Ectodermal cell (in vitro differentiated cells): ENCODE results near the gene NECTIN2.
"Not testable (repeated sequence)": the region's sequence is repeated elsewhere in the genome, so short reads cannot be mapped to it uniquely, and the experiment has no call there.

Experiments
- H3K27ac ChIP-seq: 2 replicates; pipeline ENCODE4 v1.7.0; 2013; ENCODE audit warnings: mild to moderate bottlenecking, low read depth, low read length; ENCODE audit not compliant: insufficient read depth, poor library complexity, severe bottlenecking
- H3K27me3 ChIP-seq: 2 replicates; pipeline ENCODE4 v1.7.0; 2013; ENCODE audit warnings: mild to moderate bottlenecking, low read length; ENCODE audit not compliant: insufficient read depth, control insufficient read depth, poor library complexity, severe bottlenecking
- H3K36me3 ChIP-seq: one replicate; pipeline ENCODE4 v1.7.0; 2013; ENCODE audit warnings: low read length; ENCODE audit not compliant: control insufficient read depth, insufficient read depth
- H3K4me1 ChIP-seq: one replicate; pipeline ENCODE4 v1.7.0; 2013; ENCODE audit warnings: low read length; ENCODE audit not compliant: control insufficient read depth, insufficient read depth
- H3K4me3 ChIP-seq: 2 replicates; pipeline ENCODE4 v1.7.0; 2013; ENCODE audit warnings: low read depth, low read length, control low read depth; ENCODE audit not compliant: insufficient read depth
- H3K9me3 ChIP-seq: 2 replicates; pipeline ENCODE4 v1.7.0; 2013; ENCODE audit warnings: mild to moderate bottlenecking, low read length, moderate library complexity; ENCODE audit not compliant: control insufficient read depth
- WGBS, 2 experiments: methylation state at CpG; one replicate each; pipeline ENCODE4 v1.1.7; 2013; ENCODE audit warnings: missing lambda C conversion rate in 2 of 2; 5-methylcytosine and 5-hydroxymethylcytosine counted together

NECTIN2 gene

DNA sequence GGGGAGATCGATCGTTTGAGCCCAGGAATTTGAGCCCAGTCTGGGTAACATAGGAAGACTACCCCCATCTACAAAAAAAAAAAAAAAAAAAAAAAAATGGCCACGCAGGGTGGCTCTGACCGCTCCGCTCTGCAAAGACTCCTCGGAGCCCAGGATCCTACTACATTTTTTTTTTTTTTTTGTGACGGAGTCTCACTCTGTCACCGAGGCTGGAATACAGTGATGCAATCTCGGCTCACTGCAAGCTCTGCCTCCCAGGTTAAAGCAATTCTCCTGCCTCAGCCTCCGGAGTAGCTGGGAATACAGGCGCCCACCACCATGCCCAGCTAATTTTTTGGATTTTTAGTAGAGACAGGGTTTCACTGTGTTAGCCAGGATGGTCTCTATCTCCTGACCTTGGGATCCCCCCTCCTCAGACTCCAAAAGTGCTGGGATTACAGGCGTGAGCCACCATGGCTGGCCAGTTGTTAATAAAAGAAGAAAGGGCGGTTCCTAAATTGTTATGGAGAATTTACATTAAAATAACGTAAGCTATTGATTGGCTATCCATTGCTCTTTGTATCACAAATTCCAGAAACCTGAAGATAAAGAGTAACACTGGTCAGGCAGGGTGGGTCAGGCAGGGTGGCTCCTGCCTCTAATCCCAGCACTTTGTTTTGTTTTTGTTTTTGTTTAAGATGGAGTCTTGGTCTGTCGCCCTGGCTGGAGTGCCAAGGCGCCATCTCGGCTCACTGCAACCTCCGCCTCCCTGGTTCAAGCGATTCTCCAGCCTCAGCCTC lies 36.7 kb downstream of the NECTIN2 start:
- peaks cover 23% of the 10 kb centered on the region for H3K36me3 ChIP-seq
- H3K9me3 ChIP-seq, H3K4me3 ChIP-seq, H3K27ac ChIP-seq, H3K4me1 ChIP-seq, H3K27me3 ChIP-seq: not testable (repeated sequence)
- 89 to 93% methylated on average over 18 to 19 of the region's 19 CpGs for WGBS, 2 experiments

DNA sequence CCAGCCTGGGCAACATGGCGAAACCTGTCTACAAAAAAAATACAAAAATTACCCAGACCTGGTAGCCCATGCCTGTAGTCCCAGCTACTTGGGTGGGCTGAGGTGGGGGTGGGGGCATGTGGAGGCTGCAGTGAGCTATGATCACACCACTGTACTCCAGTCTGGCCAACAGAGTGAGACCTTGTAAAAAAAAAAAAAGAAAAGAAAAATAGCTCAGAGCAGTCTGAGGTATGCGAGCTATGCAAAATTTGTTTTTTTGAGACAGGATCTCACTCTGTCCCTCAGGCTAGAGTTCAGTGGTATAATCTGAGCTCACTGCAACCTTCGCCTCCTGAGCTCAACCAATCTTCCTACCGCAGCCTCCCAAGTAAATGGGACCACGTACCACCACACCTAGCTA lies 37.8 kb downstream of the NECTIN2 start:
- H3K36me3 ChIP-seq, result peaks cover 18% of the 10 kb centered on the region
- no peak overlapping the region for H3K4me3 ChIP-seq
- no peak overlapping the region for H3K27ac ChIP-seq
- no peaks in the 10 kb centered on the region for H3K4me1 ChIP-seq
- no peaks in the 10 kb centered on the region for H3K27me3 ChIP-seq
- 97 to 99% methylated on average over 5 of the region's 5 CpGs for WGBS, 2 experiments
- no peaks in the 10 kb centered on the region for H3K9me3 ChIP-seq

DNA sequence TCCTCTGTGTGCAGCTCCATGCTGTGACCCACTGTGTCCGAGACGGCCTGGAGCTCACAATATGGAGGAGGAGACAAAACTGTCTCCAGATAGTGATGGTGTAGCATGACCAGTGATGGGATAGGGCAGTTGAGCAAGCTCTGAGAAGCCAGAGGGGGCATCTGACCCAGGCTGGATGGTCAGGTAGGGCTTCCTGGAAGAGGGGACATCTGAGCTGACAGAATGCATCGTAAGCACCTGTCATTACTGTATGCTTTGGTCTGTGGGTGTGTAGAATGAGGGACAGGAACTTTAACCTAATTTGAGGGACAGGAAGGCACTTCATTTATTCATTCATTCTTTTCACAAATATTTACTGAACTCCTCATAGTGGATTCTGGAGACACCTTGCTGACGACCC lies 38.5 kb downstream of the NECTIN2 start:
- Histone ChIP-seq H3K27me3 (no peaks in the 10 kb centered on the region), H3K9me3 (no peaks in the 10 kb centered on the region), H3K36me3 (peaks cover 18% of the 10 kb centered on the region), H3K27ac (no peak overlapping the region), H3K4me1 (no peaks in the 10 kb centered on the region), H3K4me3 (no peak overlapping the region)
- 93 to 94% methylated on average over 4 of the region's 4 CpGs for WGBS, 2 experiments

GRCh38 chr19:44886141-44886540 lies 40.0 kb downstream of the NECTIN2 start:
- WGBS, 2 experiments, result 79 to 89% methylated on average over 6 of the region's 6 CpGs
- Histone ChIP-seq H3K27ac (no peak overlapping the region), H3K27me3 (no peaks in the 10 kb centered on the region), H3K4me3 (no peak overlapping the region), H3K9me3 (no peaks in the 10 kb centered on the region), H3K4me1 (no peaks in the 10 kb centered on the region), H3K36me3 (peaks cover 18% of the 10 kb centered on the region)

DNA sequence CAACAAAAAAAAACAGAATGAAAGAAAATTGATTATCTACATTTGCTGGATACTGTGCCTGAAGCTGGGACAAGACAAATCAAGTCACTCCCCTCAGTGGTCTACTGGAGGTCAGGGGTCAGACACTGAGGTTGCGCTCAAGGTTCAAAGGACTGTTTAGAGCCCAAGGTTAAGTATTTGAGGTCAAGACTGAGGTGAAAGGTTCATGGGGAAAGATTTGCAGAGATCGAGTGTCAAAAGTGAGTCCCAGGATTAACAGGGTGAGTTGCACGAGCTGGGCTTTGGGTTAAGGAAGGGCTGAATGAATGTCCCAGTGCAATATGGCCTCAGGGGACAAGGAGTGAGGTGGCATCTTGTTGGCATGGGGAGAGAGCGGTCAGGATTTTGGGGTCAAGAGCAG lies 41.6 kb downstream of the NECTIN2 start:
- H3K27ac ChIP-seq, result no peak overlapping the region
- no peak overlapping the region for H3K4me3 ChIP-seq
- H3K4me1 ChIP-seq, result peaks cover 10% of the 10 kb centered on the region
- H3K9me3 ChIP-seq, result no peaks in the 10 kb centered on the region
- H3K36me3 ChIP-seq, result peaks cover 18% of the 10 kb centered on the region
- no peaks in the 10 kb centered on the region for H3K27me3 ChIP-seq
- 93 to 95% methylated on average over 4 of the region's 4 CpGs for WGBS, 2 experiments

DNA sequence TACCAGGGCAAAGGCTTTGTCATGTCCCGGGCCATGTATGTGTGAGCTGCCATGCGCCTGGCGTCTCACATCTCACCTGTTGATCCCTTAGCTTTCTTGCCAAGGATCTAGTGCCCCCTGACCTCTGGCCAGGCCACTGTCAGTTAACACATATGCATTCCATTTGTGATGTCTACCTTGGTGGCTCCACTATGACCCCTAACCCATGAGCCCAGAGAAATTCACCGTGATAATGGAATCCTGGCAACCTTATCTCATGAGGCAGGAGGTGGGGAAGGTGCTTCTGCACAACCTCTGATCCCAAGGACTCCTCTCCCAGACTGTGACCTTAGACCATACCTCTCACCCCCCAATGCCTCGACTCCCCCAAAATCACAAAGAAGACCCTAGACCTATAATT lies 42.2 kb downstream of the NECTIN2 start:
- Histone ChIP-seq H3K4me1 (peaks cover 13% of the 10 kb centered on the region), H3K36me3 (peaks cover 20% of the 10 kb centered on the region)
- WGBS, 2 experiments, result 93% methylated on average over 4 of the region's 5 CpGs
- H3K27ac ChIP-seq, H3K9me3 ChIP-seq, H3K4me3 ChIP-seq, H3K27me3 ChIP-seq: not testable (repeated sequence)

DNA sequence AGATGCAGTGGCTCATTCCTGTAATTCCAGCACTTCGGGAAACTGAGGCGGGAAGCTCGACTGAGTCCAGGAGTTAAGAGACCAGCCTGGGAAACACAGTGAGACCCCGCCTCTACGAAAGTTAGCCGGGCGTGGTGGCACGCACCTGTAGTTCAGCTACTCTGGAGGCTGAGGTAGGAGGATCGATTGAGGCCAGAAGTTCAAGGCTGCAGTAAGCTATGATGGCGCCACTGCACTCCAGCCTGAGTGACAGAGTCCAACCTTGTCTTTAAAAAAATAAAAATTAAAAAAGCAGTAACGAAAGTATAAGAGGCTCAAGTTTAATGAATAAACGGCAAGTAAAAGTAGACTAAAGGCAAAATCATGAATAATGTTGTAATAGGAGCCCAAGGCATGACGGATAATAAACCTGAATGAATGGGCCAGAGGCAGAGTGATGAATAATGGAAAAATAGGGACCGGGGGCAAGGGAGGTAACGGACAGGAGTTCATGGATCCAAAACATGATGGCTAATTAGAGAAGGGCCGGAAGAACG lies 43.8 kb downstream of the NECTIN2 start:
- no peaks in the 10 kb centered on the region for H3K27me3 ChIP-seq
- peak overlapping the region; percentile 36 for H3K4me3 ChIP-seq
- peaks cover 13% of the 10 kb centered on the region for H3K4me1 ChIP-seq
- 71 to 72% methylated on average over 17 of the region's 17 CpGs for WGBS, 2 experiments
- H3K9me3 ChIP-seq, result no peaks in the 10 kb centered on the region
- H3K36me3 ChIP-seq, result peaks cover 24% of the 10 kb centered on the region
- H3K27ac ChIP-seq, result peak overlapping the region; percentile 84

DNA sequence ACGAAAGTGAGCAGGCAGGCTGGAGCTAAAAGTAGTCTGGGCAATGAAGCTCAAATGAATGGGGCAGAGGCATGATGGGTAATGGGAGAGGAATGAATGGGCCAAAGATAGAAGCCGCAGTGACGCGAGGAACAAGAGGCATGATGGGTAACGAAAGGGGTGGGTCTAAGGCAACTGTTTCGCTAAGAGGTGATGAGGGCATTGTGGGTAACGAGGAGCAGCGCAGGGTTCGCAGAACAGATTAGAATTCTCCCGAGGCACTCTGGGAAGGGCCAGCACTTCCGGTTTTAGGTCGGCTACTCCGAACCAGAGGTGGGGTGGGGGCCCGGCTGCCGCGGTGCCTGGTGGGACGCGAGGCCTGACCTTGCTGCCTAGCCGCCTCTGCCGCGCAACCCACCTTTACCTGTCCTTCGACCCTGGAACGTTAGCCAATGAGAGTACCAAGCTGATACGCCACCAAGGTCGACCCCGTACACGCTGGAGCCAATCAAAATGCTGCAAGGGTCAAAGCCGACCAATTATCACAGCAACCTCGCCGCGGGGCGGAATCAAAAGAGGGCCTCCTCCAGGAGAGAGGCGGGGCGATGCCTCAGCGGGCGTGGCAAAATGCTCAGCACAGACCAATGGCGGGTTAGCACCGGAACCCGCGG lies 44.4 kb downstream of the NECTIN2 start:
- peak overlapping the region; percentile 36 for H3K4me3 ChIP-seq
- H3K27me3 ChIP-seq, result no peaks in the 10 kb centered on the region
- peak overlapping the region; percentile 84 for H3K27ac ChIP-seq
- peaks cover 13% of the 10 kb centered on the region for H3K4me1 ChIP-seq
- peaks cover 21% of the 10 kb centered on the region for H3K36me3 ChIP-seq
- whole genome bisulfite sequencing, 2 experiments, result 0% methylated on average over 40 of the region's 40 CpGs
- H3K9me3 ChIP-seq, result no peaks in the 10 kb centered on the region

DNA sequence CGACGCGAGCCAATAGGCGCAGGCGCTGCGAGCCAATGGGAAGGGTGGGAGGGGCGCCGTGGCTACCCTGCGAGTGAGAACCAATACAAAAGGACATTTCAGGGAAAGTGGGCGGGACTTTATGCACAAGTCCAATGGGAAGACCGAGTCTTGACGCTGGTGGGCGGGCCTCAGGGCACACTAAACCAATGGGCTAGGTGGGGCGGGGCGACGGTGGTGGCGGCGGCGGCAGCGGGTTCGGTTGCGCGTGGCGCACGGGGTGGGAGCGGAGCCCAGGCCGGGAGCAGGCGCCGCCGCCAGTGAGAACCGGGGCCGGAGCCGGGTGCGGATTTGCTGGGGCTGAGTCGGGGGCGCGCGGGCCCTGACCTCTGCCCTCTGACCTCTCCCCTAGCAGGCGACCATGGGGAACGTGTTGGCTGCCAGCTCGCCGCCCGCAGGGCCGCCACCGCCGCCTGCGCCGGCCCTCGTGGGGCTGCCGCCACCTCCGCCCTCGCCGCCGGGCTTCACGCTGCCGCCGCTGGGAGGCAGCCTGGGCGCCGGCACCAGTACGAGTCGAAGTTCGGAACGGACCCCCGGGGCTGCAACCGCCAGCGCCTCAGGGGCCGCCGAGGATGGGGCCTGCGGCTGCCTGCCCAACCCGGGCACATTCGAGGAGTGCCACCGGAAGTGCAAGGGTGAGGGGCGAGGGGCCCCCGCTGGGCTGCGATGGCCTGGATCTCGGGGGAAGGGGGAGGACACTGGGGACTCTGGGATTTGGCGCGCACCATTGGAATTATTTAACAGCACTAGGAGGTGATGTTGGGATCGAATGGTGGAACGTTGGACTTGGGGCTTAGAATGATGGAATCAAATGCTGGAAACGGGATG lies 45.2 kb downstream of the NECTIN2 start, which contains the start of gene TOMM40:
Gene TOMM40 (plus strand): TSS at position 239 of the 867 bp plus-strand sequence. CDS start 162 bp downstream, at position 401.
- Histone ChIP-seq H3K36me3 (peaks cover 17% of the 10 kb centered on the region), H3K27ac (peak within 1 kb of the TSS; percentile 84), H3K4me1 (peaks cover 13% of the 10 kb centered on the region), H3K9me3 (no peaks in the 10 kb centered on the region), H3K4me3 (peak within 1 kb of the TSS; percentile 86), H3K27me3 (no peaks in the 10 kb centered on the region)
- WGBS, 2 experiments, result 0 to 1% methylated on average over 81 of the region's 81 CpGs
